ENCODE measurements around the gene PRR18.

Gene PRR18

DNA sequence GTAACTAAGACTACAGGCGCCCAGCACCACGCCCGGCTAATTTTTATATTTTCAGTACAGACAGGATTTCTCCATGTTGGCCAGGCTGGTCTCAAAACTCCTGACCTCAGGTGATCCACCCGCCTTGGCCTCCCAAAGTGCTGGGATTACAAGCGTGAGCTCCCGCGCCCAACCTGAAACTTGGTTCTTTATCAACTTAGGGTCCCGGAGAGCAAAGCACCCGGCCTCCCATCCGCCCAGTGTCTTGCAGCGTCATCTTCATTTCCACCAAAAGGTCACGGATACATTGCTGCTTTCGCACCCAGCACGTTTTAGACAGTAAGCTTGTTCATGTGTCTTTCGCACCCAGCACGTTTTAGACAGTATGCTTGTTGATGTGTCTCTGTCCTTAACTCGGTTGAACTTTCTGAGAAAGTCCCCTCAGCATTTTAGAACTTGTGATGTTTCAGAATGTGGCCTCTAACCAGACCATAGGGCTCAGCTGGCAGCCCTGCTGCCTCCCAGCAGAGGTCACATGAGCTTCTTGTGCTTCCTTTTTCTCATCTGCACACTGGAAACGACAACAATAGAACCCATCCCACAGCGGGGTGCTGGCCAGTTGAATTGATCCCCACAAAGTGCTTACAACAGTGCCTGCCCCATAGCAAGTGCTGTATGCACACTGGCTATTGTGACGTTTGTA is 48.8 kb downstream of the PRR18 start:
- Histone ChIP-seq H4K20me1 (ENCODE audit: insufficient read depth) (no peaks in the 10 kb centered on the region), H3K4me3 (IDR thresholded peaks at IDR 0.05; ENCODE audit: insufficient read depth, low read depth, low read length) (no peak overlapping the region), H3K27ac (no peak overlapping the region), H2AFZ (ENCODE audit: low read depth) (no peak overlapping the region), H3K27me3 (ENCODE audit: insufficient read depth, low read depth) (no peaks in the 10 kb centered on the region), H3K36me3 (ENCODE audit: insufficient read depth) (no peaks in the 10 kb centered on the region), H3K4me2 (no peak overlapping the region), H3K4me1 (ENCODE audit: low read depth, poor library complexity, severe bottlenecking) (no peaks in the 10 kb centered on the region), H3K79me2 (ENCODE audit: insufficient read depth, low read depth) (no peaks in the 10 kb centered on the region), H3K9ac (no peak overlapping the region)
- TF ChIP-seq, protein P1, sequence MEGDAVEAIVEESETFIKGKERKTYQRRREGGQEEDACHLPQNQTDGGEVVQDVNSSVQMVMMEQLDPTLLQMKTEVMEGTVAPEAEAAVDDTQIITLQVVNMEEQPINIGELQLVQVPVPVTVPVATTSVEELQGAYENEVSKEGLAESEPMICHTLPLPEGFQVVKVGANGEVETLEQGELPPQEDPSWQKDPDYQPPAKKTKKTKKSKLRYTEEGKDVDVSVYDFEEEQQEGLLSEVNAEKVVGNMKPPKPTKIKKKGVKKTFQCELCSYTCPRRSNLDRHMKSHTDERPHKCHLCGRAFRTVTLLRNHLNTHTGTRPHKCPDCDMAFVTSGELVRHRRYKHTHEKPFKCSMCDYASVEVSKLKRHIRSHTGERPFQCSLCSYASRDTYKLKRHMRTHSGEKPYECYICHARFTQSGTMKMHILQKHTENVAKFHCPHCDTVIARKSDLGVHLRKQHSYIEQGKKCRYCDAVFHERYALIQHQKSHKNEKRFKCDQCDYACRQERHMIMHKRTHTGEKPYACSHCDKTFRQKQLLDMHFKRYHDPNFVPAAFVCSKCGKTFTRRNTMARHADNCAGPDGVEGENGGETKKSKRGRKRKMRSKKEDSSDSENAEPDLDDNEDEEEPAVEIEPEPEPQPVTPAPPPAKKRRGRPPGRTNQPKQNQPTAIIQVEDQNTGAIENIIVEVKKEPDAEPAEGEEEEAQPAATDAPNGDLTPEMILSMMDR (conservative IDR thresholded peaks at IDR 0.05; ENCODE audit: low read depth, low read length) = no peak

DNA sequence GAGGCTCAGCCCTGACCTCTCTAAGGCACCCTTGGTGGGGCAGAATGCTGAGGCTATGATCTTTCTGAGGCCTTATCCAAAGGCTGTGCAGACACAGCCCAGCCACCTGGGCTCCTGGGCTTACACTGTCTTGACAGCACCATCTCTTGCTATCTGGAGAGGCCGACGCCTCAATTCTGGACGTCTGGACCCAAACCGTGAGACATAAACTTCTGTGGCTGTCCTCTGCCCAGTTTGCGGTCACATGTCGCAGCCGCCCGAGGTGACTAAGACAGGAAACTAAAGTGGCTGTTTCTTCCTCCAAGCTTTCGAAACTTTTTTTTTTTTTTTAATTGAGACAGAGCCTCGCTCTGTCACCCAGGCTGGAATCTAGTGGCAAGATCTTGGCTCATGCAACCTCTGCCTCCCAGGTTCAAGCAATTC is 49.3 kb downstream of the PRR18 start:
- H3K79me2 ChIP-seq (ENCODE audit: insufficient read depth, low read depth) = no peaks in the 10 kb centered on the region
- no peak overlapping the region for H3K4me2 ChIP-seq
- TF ChIP-seq, protein P1 (conservative IDR thresholded peaks at IDR 0.05; ENCODE audit: low read depth, low read length) = no peak
- H3K27me3 ChIP-seq (ENCODE audit: insufficient read depth, low read depth) = no peaks in the 10 kb centered on the region
- no peak overlapping the region for H3K27ac ChIP-seq
- H3K4me1 ChIP-seq (ENCODE audit: low read depth, poor library complexity, severe bottlenecking) = no peaks in the 10 kb centered on the region
- no peaks in the 10 kb centered on the region for H3K36me3 ChIP-seq (ENCODE audit: insufficient read depth)
- H2AFZ ChIP-seq (ENCODE audit: low read depth) = no peak overlapping the region
- no peak overlapping the region for H3K4me3 ChIP-seq (IDR thresholded peaks at IDR 0.05; ENCODE audit: insufficient read depth, low read depth, low read length)
- no peaks in the 10 kb centered on the region for H4K20me1 ChIP-seq (ENCODE audit: insufficient read depth)
- no peak overlapping the region for H3K9ac ChIP-seq

DNA sequence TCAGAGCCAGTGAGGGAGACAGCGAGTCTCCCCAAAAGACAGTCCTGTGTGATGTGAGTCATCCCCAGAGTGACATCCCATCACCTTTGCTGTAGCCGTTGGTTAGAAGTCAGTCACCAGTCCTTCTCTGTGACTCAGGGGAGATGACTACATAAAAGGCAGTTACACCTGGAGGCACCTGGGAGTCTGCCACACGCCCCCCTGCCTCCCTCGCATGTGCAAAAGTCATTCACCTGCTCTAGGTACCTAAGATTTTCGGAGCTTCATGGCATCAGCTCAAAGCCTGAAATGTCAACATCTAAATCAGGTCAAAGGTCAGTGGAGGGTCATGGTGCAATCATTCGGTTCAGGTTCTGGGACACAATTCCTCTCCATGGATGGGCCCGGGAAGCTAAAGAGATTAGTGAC is 50.3 kb downstream of the PRR18 start:
- H3K27me3 ChIP-seq (ENCODE audit: insufficient read depth, low read depth) = no peaks in the 10 kb centered on the region
- no peak overlapping the region for H3K4me3 ChIP-seq (IDR thresholded peaks at IDR 0.05; ENCODE audit: insufficient read depth, low read depth, low read length)
- H2AFZ ChIP-seq (ENCODE audit: low read depth) = no peak overlapping the region
- no peaks in the 10 kb centered on the region for H3K36me3 ChIP-seq (ENCODE audit: insufficient read depth)
- H3K4me2 ChIP-seq = no peak overlapping the region
- H4K20me1 ChIP-seq (ENCODE audit: insufficient read depth) = no peaks in the 10 kb centered on the region
- no peaks in the 10 kb centered on the region for H3K79me2 ChIP-seq (ENCODE audit: insufficient read depth, low read depth)
- H3K4me1 ChIP-seq (ENCODE audit: low read depth, poor library complexity, severe bottlenecking) = no peaks in the 10 kb centered on the region
- H3K27ac ChIP-seq = no peak overlapping the region
- TF ChIP-seq, protein P1 (conservative IDR thresholded peaks at IDR 0.05; ENCODE audit: low read depth, low read length) = no peak
- no peak overlapping the region for H3K9ac ChIP-seq

Measured in KMS-11 (cell line).